Measurements from ENCODE around the gene CCT6B.
"Not testable (repeated sequence)": the region's sequence is repeated elsewhere in the genome, so short reads cannot be mapped to it uniquely, and the experiment has no call there.

The CCT6B gene

GRCh38 chr17:34961093-34961911, at the start of gene CCT6B, which contains the start of gene ZNF830:
TSS of gene CCT6B (minus strand) at chr17:34961460. CDS start at chr17:34961393, 67 bp downstream.
TSS of gene ZNF830 (plus strand) at chr17:34961540. CDS start at chr17:34961567, 27 bp downstream.
- DNase-seq (ENCODE audit: low read depth), result peak; percentile 86

DNA sequence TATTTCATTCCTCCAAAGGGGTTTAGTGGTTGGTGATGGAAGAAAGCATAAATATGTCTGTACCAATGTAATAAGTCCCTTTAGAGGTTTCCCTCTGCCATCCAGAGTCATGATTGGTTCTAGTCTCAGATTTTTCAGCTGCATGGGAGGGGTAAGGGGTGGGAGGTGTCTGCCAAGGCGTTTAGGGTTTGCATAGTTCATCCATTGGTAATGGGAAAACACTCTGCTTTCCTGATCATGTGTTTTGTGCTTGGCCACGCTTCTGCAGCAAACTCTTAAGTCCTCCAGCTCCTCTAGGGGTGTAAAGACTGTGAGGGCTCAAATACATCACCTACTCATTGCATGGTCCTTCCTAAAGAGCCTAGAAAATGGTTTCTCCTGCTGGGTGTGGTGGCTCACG, 48.8 kb upstream of the CCT6B start:
- no peak for DNase-seq (ENCODE audit: low read depth)

DNA sequence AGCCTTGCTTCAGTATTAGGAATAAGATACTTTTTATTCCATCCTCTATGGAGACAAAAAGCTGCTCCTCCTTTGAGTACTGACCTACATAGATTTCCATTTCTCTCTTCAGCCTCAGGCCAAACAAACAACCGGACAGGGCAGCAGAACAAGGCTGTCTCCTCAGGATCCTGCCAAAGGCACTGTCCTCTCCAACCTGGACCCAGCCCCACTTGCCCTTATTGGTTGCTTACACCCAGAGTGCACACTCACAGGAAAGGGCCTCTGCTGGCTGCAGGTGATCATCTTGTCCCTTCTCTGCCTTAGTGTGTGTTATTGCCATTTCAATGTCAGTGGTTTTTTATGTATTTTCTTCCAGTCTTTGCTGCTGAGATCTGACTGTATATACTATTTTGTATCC, 45.7 kb upstream of the CCT6B start:
- no peak for DNase-seq (ENCODE audit: low read depth)

GRCh38 chr17:35006345-35006744, 45.1 kb upstream of the CCT6B start:
- no peak for DNase-seq (ENCODE audit: low read depth)

GRCh38 chr17:35003778-35004177, 42.5 kb upstream of the CCT6B start:
- no peak for DNase-seq (ENCODE audit: low read depth)

DNA sequence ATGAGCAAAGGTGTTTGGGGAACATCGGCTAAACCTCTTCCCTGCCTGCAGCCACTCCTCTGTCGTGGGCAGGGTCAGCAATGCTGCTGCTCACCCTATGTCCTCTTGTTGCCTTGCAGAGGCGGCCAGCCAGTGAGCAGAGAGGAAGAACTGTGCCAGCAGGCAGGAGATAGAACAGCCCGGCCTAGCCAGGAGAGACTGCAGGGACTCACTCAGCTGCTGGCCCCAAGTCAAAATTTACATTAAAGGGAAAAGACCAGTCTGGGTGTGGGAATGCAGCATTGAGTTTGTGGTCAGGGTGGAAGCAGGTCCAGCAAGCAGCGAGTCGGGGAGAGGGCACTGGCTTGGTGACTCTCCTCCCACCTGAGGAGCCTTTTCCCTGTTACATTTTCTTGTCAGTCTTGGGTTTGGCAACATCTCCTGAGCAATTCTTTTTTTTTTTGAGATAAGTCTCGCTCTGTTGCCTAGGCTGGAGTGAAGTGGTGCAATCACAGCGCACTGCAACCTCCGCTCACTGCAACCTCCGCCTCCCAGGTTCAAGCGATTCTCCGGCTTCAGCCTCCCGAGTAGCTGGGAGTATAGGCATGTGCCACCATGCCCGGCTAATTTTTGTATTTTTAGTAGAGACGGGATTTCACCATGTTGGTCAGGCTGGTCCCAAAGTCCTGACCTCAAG, 41.8 kb upstream of the CCT6B start:
- DNase-seq (ENCODE audit: low read depth), result no peak

GRCh38 chr17:35001549-35001948, 40.3 kb upstream of the CCT6B start:
- no peak for DNase-seq (ENCODE audit: low read depth)

DNA sequence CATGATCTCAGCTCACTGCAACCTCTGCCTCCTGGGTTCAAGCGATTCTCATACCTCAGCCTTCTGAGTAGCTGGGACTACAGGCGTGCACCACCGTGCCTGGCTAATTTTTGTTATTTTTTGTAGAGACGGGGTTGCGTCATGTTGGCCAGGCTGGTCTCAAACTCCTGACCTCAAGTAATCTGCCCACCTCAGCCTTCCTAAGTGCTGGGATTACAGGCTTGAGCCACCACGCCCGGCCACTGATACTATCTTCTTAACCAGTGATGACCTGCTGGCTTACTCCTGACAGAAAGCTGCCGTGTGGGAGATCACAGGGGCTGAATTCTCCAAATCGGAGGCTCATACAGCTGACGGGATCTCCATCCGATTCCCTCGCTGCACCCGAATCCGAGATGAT, 39.7 kb upstream of the CCT6B start:
- not testable (repeated sequence) for DNase-seq (ENCODE audit: low read depth)

GRCh38 chr17:34999456-34999855, 38.2 kb upstream of the CCT6B start:
- DNase-seq (ENCODE audit: low read depth), result no peak

- peak; percentile 67 for DNase-seq (ENCODE audit: low read depth)
Measured at GRCh38 chr17:34998205-34998604, 36.9 kb upstream of the CCT6B start.

DNA sequence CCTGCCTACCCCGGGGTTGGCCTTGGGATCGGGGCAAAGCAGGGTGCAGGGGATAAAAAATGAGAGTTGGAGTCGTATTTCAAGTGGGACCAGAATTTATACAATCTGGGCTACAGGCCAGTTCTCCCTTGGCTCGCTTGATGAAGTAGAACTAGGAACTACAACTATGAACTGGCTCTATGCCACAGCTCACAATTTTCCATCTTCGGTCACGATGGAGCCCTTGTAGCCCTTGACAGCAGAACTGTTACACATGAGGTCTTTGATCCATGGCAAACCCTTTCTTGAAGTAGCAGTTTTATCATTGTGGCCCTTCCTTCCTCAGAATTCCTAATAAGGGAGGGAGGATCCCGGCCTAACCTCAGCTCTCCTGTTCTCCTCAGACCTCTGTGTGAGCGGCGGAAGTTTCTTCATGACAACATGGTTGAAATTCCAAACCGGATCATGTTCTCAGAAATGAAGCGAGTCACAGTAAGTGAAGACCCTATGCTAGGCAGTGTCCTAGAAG, 36.1 kb upstream of the CCT6B start:
- DNase-seq (ENCODE audit: low read depth), result no peak

GRCh38 chr17:34996422-34997285, 35.4 kb upstream of the CCT6B start:
- DNase-seq (ENCODE audit: low read depth), result no peak

DNA sequence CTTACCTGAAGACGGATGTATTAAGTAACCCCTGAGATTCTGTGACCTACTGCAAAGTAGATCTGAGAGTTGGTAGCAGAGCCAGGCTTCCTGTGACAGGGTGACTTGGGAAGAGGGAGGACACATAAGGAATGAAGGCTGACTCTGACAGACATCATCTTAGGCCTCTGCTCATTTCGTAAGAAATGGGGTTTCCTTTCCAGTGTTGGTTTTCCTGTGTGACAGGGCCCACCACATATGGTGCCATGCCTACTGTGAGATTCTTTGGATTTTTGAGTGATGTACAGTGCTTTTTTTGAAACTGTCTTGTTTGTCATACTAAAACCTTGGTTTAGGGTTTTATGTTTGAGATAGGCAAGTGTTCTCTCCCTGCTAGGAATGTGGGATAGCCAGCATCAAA, 31.8 kb upstream of the CCT6B start:
- no peak for DNase-seq (ENCODE audit: low read depth)

DNA sequence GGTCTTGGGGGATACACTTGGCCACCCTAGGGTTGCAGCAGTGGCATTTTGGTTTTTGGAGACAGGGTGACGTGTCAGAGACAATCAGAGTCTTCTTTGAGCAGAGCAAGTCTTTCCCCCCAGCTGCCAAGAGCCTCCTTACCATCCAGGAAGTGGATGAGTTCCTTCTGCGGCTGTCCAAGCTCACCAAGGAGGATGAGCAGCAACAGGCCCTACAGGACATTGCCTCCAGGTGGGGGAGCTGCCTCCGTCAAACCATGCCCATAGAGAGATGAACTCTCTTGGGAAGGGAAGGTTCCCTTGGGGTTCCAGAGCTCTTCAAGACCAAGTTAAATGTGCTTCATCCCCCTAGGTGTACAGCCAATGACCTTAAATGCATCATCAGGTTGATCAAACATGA, 30.3 kb upstream of the CCT6B start:
- DNase-seq (ENCODE audit: low read depth), result no peak

- no peak for DNase-seq (ENCODE audit: low read depth)
Measured at GRCh38 chr17:34990921-34991365, 29.7 kb upstream of the CCT6B start.

GRCh38 chr17:34989473-34989872, 28.2 kb upstream of the CCT6B start:
- DNase-seq (ENCODE audit: low read depth), result no peak

- DNase-seq (ENCODE audit: low read depth), result no peak
Measured at GRCh38 chr17:34988644-34989043, 27.4 kb upstream of the CCT6B start.

- no peak for DNase-seq (ENCODE audit: low read depth)
Measured at GRCh38 chr17:34987232-34987631, 26.0 kb upstream of the CCT6B start.

DNA sequence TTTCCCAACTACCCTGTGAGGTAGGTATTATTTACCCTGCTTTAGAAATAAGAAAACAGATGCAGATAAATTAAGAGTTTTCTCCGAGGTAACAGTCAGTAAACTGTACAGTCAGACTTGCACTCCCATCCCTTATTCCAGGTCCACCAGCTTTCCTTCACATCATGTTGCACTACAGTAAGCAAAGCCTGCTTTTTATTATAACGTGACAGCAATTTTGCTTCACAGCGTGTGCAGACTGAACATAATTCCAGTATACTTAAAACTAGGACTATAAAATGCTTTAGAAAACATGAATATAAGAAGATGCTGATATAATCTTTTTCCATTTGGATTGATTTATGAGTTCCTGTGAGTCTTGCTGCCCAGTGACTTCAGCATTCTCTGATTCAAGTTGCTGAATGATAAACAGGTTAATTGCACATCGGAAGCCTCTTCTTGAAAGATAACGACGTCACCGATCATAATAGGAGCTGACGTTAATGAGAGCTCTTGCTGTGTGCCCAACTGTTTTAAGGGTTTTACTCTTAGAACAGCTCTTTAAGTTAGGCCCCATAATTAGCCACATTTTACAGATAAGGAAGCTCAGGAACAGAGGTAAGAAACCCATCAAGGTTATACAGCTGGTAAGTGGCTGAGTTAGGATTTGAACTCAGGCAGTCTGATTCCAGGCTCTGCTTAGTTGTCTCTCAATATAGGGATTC, 20.4 kb upstream of the CCT6B start:
- no peak for DNase-seq (ENCODE audit: low read depth)

DNA sequence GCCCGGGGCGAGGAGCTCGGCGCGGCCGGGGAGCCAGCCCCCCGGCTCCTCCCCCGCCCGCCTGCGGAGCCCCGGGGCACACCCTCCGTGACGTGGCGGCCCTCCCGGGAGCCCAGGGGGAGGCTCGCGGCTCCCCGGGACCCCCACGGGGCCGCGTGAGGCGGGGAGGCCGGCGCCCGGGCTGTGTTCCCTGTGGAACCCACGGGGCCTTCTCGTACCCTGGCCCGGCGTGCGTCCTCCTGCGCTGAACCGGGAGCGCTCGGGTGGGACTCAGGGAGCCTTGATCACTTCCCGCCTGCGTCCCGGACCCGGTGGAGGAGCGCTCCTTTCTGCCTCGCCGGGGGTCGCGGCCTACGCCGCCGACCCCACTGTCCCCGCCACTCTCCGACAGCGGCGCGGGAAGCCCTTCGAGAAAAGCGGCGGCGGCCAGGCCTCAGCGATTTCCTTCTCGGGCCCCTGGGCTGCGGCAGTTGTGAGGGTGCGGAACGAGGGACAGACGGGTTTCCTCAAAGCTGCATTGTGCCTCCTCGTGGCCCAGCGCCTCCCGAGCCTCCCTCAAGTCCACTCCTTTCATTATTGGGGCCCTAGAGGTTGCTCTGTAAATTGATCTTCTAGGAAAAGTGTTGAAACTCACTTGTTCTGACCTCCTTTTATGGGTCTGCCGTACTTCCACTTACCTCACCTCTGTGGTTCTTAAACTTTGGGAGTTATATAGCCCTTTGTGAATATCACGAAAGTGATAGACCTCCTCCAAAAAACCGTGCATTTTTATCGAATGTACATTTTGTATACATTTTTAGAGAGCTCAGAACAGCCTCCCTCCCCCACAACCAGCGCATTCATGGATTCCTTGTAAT, 19.6 kb upstream of the CCT6B start:
- DNase-seq (ENCODE audit: low read depth), result peak; percentile 78

- DNase-seq (ENCODE audit: low read depth), result peak; percentile 94
Measured at GRCh38 chr17:34980353-34980680, 19.1 kb upstream of the CCT6B start, which contains the start of gene LIG3. TSS of gene LIG3 (plus strand) at chr17:34980512. CDS start at chr17:34983006, 2,494 bp downstream.
